A673 (cell line): ENCODE measurements around the gene RBM15B.

ENCODE experiments used
- EZH2 ChIP-seq: fragments of 200-600 bp; sonication (generic); IDR thresholded peaks from 2 replicates; pipeline ENCODE4 v1.6.1; 2017; ENCODE audit warnings: borderline replicate concordance, low read depth, mild to moderate bottlenecking, mixed read lengths, antibody characterized with exemption, low read length; ENCODE audit not compliant: poor library complexity, severe bottlenecking
- TF ChIP-seq, protein P1 (sequence below): fragments of 300-800, 200-600 bp; sonication (generic); conservative IDR thresholded peaks from 2 replicates; pipeline ENCODE4 v1.5.1; 2017; ENCODE audit warnings: low read depth, mild to moderate bottlenecking, antibody characterized with exemption, low read length, moderate library complexity, mixed read lengths

- TF ChIP-seq, protein P1, sequence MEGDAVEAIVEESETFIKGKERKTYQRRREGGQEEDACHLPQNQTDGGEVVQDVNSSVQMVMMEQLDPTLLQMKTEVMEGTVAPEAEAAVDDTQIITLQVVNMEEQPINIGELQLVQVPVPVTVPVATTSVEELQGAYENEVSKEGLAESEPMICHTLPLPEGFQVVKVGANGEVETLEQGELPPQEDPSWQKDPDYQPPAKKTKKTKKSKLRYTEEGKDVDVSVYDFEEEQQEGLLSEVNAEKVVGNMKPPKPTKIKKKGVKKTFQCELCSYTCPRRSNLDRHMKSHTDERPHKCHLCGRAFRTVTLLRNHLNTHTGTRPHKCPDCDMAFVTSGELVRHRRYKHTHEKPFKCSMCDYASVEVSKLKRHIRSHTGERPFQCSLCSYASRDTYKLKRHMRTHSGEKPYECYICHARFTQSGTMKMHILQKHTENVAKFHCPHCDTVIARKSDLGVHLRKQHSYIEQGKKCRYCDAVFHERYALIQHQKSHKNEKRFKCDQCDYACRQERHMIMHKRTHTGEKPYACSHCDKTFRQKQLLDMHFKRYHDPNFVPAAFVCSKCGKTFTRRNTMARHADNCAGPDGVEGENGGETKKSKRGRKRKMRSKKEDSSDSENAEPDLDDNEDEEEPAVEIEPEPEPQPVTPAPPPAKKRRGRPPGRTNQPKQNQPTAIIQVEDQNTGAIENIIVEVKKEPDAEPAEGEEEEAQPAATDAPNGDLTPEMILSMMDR = no peak
- no peak for TF ChIP-seq EZH2
Observed at GRCh38 chr3:51379301-51379700, 11.8 kb upstream of the RBM15B start.
